HG03159 (cell line): ENCODE measurements around the gene ELL.
"Not testable (repeated sequence)": the region's sequence is repeated elsewhere in the genome, so short reads cannot be mapped to it uniquely, and the experiment has no call there.

Experiments used
- ATAC-seq: cut with Tn5 transposase; IDR thresholded peaks from one replicate; pipeline ENCODE4 v1.9.1; 2021; ENCODE audit warnings: mild to moderate bottlenecking, moderate library complexity; ENCODE audit not compliant: unreplicated experiment

ELL gene

DNA sequence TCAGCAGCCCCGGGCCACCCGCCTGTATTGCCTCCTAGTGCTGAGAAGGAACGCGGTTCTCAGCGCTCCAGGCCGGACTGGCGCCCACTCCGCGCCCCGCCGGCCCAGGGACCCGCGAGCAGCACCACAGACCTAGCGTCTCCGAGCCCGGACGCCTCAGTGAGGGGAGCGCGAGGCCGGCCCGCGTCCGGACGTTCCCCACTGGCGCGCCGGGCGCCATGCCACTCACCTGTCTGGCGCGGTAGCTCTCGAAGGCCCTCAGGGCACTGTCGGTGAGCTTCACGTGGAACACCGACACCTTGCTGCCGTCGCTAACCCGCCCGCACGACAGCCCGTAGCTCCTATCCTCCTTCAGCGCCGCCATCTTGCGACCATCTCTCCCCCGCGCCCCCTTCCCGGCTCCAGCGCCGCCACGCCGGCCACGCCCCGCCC is at the start of gene ELL:
Gene ELL, minus strand, starts transcription at position 379 of the 432 bp plus-strand sequence. Its CDS starts 15 bp downstream, at position 364.
- ATAC-seq: no peak

DNA sequence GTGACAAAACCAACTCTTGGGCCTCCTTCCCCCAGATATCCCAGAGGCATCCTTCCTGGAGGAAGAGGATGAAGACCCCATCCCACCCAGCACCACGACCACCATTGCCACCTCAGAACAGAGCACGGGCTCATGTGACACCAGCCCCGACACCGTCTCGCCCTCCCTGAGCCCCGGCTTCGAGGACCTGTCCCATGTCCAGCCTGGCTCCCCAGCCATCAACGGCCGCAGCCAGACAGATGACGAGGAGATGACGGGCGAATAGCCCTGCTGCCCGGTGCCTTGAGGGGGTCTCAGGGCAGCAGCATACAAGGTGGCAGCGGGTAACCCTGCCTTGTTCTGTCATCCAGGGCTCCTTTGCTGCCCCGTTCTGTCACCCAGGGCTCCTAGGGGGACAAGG is 46.5 kb upstream of the ELL start:
- no peak for ATAC-seq

DNA sequence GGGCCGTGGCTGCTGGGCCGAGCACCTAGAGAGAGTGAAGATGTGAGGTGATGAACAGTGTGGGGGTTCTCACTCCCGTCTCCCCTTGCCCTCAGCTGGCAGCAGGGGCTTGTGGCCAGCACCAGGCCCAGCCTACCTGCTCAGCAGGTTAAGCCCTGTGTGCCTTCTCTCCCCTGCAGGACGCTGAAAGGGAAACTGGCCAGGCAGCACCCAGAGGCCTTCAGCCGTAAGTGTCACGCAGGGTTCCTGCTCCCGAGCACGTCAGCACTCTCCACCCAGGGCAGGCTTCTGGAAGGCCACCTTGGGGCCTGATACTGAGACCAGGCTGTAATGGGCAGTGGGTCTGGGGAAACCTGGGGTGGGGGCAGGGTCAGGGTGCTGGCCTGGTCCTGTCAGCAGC is 45.1 kb upstream of the ELL start:
- no peak for ATAC-seq

DNA sequence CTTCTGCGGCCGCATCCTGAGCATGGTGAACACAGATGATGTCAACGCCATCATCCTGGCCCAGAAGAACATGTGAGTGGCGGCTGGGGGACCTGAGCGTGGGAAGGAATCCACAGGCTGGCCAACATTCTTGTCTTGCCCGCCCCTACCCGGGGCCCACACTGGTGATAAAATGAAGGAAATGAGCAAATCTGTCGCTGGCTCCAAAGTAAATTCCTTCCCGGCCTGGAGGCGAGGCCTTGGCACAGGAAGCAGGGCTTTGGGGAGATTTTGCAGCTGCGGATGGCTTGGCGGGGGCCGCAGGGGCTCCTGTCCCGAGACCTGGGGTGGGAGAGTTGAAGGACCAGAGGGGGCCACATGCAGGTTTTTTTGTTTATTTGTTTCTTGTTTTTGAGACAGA is 40.2 kb upstream of the ELL start:
- no peak for ATAC-seq

DNA sequence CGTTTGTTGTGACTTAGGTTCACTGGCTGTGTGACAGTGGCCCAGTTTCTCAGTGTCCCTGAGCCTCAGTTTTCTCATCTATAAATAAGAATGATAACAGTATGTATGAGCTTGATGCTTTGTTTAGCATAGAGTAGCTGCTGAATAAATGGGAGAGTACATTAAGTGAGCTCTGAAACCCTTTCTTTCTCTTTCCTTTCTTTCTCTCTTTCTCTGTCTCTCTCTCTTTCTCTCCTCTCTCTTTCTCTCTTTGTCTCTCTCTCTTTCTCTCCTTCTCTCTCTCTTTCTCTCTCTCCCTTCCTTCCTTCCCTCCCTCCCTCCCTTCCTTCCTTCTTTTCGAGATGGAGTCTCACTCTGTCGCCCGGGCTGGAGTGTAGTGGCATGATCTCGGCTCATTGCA is 37.8 kb upstream of the ELL start:
- ATAC-seq: no peak

DNA sequence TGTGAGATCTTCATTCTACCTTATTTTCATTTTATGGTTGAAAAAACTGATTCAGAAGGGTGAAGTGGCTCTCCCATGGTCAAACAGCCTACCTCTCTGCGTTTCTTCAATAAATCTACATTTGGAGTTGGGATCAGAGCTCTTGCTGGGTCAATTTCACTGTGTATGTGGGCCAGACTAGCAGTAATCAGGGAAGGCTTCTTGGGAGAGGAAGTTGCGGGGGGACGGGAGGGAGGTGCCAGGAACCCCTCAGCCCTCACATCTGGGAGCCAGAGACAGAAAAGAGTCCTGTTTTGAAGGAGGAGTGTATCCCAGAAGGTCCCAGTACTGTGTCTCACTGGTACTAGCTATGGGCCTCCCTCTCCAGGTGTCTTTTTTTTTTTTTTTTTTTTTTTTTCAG is 36.7 kb upstream of the ELL start:
- no peak for ATAC-seq

DNA sequence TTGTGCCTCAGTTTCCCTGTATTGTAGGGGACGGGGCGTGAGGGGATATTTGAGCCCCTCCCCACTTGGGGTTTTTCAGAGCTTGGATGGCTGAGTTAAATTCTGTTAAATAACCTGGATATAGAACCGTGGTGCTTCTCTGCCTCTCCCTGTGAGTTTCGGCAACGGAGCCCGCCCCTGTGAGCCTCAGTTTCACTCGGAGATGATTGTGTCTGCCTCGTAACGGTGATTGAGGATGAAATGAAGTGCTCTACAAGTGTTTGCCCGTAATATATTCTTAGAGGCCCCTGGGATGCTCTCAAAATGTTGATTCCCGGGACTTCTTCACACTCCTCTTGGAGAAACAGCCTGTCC is 36.3 kb upstream of the ELL start:
- no peak for ATAC-seq

DNA sequence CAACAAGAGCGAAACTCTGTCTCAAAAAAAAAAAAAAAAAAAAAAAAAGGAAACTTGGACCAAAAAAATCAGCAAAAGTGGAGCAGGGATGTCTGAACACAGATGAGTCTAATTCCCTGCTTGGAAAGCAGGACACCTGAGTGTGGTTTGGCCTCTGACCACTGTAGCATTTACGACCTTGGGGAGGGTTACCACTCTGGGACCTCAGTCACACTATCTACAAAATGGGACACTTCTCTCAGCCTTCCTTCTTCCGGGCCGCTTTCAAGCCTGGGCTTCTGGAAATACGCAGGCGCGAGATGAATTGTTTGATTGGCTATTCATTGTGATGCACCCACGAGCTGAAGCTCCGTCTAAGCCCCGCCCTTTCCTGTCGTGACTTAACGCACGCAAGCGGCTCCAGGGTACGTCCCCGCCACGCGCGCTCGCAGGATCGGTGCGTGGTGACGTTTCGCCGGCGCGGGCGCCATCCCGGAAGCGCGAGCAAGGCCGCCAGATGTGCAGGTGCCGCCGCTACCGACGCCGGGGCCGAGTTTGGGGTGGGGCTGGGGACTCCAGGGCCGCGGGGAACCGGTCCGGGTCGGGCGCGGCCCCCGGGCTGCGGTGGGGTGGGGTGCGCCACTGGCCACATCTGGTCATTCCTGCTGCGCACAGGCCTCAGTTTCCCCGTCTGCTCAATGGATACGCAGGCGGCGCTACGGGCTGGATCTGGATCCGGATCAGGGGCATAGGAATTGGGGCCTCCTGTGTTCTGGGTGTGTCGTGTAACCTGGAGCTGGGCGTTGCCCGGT is 35.7 kb upstream of the ELL start, which contains the start of gene KXD1:
Gene KXD1, plus strand, starts transcription at position 460 of the 791 bp plus-strand sequence. CDS start 4,187 bp downstream, outside the sequence.
- ATAC-seq: peak; percentile 95

DNA sequence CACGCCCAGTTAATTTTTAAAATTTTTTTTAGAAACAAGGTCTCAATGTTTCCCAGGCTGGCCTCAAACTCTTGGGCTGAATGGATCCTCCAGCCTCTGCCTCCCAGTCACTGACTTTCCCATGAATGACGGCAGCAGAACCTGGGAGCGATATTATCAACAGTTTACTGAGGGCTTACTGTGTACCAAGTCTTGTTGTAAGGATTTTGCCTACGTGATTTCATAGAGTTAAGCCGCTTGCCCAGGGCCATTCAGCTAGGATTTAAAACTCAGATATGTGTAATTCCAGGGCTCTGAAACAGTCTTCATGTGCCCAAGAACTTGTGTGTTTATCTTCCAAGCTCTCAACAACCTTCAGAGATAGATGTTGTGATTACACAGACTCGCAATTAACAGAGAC is 29.8 kb upstream of the ELL start:
- ATAC-seq: no peak

DNA sequence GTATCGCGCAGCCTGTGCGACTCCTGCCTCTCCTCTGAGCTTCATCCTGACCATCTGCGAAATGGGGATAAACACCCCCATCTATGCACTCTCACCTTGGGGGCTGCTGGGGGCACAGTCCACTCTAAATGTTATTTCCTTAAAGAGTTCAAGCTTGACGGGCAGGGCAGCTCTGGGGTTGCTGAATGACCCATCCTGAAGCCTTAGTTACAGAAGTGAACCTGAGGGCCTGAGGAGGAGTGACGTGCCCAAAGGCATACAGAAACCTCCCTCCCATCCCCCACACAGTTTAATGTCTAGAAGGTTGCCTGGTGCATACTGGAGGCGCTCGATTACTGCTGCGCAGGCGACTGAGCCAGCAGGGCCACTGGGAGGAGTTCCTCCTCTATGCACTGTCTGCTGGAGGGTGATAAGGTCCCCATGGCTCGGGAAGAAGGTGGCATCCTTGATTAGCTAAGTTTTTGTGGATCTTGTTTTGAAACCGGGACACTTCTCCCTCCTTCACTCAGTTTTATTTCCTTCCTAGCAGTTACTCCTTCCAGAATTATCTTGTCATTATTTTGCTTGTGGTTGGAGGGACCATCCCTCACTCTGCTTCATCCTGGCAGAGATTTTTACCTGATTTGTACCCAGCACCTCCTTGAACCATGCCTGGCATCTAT is 22.1 kb upstream of the ELL start:
- peak; percentile 37 for ATAC-seq

DNA sequence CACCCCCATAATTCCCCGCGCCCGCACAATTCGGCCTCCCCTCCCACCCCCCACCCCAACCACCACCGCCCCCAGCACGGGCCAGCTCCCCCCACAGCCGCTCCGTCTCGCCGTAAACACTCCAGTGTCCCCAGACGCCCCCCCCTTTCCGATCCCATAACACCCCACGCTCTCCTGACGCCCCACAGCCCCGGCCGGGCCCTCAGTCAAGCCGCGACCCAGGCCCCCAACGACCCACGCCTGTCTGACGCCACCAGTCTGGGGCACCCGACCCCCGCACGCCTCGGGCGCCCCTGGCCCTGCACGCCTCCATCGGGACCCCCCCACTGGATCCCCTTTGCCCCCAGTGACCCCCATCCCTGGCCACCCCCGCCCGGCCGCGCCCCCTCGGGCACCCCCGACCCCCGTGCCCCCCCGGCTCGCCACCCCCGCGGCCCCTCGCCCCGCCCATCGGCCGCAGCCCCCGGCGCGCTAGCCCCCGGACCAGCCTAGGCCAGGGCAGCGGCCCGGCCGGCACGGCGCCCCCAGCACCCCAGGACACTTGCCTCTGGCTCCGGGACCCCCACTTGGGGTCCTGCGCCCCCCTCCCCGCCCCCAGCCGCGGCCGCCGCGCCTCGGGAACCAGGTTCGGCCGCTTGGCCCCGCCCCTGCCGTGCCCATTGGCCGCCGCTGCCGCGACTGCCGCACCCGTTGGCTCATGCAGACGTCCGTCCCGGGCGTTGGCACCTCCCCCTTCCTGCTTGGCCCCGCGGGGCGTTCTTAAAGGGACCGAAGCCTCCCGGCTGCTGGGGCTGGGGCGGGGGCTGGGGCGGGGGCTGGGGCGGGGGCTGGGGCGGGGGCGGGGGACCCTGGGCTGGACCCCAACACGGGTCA is 21.3 kb upstream of the ELL start, which contains the start of gene FKBP8:
Gene FKBP8, minus strand, starts transcription at position 633 of the 873 bp plus-strand sequence. CDS start 1,603 bp downstream, outside the sequence.
- peak; percentile 91 for ATAC-seq

DNA sequence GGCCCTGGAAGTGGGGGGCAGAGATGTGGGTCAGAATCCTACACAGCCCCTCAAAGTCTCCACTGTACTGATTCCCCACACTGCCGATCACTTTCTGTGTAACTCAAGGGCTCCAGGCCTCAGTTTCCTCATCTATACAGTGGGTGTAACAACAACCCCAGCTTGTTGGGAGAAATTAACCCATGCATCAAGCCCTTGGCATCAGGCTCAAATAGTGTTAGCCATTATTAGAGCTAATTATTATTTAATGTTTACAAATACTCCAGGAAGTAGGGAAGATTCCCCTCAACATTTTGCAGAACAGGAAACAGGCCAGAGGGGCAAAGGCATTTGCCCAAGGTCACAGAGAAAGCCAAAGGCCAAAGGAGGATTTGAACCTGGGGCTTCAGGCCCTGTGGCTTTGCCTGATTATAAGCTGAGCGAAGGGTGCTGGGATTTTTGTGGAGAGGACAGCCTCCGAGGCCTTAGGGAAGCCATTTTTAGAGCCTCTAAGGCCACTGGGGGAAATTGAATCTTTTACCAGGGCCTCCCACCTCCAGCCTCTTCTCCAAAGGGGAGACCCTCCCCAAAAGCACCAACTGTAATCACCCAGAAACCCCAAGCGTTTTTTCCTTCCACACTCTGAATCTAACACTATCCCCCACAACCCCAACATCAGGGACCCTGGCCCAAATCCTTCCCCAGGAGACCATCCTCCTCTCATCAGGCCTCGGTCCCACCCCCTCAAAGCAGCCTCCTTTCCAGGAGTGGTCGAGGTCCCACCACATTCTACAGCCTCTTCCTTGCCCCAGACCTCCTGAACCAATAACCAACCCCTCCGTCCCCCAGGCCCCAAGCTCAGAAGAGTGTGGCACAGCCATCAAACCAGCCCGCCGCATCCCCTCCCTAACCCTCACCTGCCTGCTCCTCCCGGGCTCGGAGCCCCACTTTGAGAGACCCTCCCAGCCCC is 20.4 kb upstream of the ELL start:
- no peak for ATAC-seq

DNA sequence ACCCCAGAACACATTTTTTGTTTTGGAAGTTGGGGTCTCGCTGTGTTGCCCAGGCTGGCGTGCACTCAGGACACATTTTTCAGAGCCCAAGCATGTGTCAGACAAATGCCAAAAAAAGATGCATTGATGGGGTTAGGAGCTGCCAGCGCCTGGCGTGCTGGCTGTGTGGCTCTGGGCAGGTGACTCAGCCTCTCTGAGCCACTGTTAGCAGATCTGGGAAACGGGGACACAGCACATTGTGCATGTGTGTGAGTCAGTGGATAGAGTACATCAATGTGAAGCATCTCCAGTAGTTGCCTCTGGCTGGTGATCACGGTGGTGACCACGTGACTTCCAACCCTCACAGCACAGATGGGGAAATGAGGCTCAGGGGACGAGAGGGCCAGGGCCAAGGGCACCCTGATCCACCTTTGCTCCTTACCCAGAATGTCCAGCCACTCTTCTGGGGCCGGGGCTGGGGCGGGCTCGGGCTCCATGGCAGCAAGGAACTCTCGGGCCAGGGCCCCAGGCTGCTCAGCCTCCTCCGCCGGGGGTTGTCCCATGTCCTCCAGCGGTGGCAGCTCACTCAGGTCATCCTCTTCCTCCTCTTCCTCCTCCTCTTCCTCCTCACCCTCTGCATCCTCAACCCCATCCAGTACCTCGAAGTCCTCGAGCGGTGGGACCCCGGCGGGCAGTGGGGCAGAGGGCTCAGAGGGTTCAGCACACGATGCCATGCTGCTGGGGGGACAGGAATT is 19.6 kb upstream of the ELL start:
- ATAC-seq: no peak

DNA sequence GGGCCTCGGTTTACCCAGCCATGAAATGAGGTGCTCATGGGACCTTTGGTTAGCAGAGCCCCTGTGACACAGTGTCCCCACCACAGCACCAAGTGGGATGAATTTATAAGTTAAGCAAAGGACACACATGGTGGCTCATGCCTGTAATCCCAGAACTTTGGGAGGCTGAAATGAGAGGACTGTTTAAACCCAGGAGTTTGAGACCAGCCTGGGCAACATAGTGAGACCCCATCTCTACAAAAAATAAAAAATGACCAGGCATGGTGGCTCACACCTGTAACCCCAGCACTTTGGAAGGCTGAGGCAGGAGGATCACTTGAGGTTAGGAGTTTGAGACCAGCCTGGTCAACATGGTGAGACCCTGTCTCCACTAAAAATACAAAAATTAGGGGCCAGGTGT is 18.3 kb upstream of the ELL start:
- not testable (repeated sequence) for ATAC-seq

DNA sequence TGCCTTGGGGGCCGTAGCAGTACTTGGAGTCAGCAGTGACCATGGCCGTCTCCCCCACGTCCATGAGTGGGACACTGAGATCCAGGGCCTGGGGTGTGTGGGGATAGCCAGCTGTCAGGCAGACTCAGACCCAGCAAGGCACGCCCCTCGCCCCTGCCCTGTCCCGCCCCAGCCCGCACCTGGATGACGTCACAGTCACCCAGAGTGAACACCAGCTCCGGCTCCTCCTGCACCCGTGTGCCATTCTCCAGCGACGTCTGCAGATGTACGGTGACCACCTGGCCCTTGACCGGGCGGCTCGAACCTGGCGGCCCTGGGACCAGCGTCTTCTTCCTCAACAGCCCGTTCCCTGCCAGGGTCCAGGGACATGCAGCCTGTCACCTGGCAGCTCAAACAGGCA is 17.5 kb upstream of the ELL start:
- no peak for ATAC-seq

DNA sequence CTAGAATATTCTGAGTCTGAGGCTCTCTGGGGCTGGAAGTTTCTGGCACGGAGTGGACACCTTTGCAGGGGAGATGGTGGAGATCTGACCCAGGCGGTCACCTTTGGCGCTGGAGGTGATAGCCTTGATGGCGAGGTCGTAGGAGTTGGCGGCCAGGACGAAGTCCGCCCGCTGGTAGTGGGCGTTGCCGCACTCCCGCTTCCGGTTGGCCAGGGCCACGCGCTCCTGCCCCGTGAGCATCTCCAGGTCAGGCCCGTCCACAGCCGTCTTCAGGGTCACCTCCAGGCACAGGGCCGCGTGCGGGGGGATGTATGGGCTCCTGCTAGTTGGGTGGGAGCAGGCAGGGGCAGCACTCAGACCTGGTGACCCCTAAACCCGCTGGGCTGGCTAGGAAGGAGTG is 16.2 kb upstream of the ELL start:
- no peak for ATAC-seq

DNA sequence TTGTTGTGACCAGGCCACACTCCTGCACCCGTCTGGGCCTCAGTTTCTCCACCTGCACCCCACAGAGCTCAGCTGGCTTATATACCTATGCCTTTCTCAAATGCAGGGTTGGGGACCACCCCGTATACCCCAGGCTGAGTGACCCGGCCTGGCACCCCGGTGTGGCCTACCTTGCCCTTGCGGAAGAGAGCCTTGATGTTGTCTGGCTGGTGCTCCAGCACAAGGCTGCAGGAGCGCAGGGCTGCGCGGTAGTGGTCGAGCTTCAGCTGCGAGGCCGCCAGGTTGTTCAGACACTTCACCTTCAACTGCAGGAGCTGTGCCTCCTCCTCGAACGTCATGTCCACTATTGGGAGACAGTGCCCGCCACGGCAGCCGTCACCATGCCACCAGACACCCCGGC is 15.6 kb upstream of the ELL start:
- no peak for ATAC-seq

DNA sequence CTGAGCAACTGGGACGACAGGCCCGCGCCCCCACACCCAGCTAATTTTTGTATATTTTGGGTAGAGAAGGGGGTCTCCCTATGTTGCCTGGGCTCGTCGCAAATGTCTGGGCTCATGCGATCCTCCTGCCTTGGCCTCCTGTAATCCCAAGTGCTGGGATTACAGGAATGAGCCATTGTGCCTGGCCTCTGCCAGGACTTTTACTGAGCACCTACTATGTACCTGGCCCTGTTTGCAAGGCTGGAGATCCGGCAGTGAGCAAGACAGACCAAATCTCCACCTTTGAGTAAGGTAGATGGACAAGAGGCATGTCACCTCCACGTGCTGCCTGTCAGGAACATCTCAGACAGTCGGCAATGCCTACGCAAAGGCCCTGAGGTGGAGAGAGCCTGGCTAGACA is 14.6 kb upstream of the ELL start:
- no peak for ATAC-seq

DNA sequence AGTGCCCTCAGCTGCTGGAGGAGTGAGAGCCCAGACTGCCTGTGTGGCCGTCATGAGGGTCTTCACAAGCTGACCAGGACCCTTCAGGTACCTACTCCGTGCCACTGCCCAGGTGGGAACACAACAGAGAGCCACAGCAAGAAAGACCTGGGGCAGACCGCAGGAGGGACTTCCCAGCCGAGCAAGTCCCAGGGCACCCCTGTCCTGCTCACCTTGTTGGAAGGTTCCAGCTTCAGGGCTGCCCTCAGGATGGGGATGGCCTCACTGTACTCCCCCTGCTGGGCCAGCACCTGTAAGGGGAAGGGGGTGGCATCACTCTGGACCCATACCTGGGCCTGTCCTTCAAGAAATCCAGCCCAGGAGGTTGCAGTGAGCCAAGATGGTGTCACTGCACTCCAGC is 11.2 kb upstream of the ELL start:
- no peak for ATAC-seq
